HG02798 (cell line): ENCODE data around the gene LRRN3.

Experiments
- ATAC-seq: cut with Tn5 transposase; IDR thresholded peaks from one replicate; pipeline ENCODE4 v1.9.1; 2021; ENCODE audit warnings: mild to moderate bottlenecking; ENCODE audit not compliant: unreplicated experiment, poor library complexity

Gene LRRN3

DNA sequence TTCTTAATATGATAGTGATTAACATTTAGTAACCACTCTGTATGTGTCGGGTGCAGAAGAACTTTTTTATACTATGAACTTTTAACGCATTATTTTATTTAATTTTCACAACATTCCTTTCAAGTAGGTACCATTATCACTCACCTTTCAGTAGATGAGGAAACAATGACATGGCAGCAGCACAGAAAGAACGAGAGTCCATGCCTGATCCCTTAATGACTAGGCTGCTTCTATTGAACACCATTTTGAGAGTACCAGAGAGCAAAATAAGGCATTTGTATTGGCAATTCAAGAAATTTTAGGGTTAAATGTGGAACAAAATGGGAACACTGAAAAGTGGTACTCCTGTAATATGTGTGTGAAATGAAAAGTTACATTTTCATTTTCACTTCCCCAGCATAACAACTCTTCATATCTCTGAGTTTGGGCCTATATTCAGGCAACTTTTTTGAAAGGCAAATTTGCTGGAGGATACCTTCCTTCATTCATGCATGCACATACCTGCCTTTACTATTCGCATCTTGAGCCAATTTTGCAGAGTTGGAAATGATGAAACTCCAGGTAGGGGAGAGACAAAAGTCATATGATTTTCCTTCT, 12.8 kb downstream of the LRRN3 start:
- peak; percentile 80 for ATAC-seq

DNA sequence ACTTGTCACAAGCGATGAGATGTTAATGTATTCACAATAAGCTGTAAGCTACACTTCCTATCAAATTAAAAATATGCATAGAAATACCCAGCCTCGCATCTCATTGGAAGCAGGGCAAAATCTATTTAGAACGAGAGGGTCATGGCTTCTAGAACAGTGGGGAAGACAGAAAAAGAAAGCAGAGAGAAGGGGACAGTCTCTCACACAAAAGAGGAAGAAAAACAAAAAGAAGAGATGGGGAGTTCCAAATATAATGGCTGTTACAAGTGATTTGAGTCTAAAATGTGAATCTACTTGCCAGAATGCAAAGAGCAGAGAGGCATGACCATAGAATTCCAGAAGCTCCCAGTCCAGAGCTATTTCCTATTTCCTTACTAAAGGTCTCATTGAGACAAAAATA, 13.8 kb downstream of the LRRN3 start:
- peak; percentile 46 for ATAC-seq

GRCh38 chr7:111105269-111105668, 14.3 kb downstream of the LRRN3 start:
- no peak for ATAC-seq

GRCh38 chr7:111107579-111107978, 16.7 kb downstream of the LRRN3 start:
- ATAC-seq: no peak

GRCh38 chr7:111108000-111108399, 17.1 kb downstream of the LRRN3 start:
- ATAC-seq: no peak

GRCh38 chr7:111108496-111108895, 17.6 kb downstream of the LRRN3 start:
- no peak for ATAC-seq

DNA sequence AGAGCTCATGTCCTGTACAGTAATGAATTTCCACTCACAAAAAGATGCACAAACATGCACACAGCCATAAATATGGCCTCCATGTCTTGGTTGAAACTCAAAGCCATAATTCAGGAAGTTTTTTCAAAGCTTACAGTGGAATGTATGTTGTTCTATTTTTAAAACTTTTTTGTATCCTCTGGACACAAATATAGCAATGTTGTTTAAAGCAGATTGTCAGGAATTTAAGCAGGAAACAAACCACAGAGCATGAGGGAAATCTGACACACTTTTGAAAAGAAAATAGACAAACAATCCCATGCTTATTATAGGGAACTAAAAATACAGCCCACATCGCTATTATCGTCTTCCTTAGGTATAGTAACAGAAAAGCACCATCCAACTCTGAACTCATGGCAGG, 21.5 kb downstream of the LRRN3 start:
- ATAC-seq: no peak

DNA sequence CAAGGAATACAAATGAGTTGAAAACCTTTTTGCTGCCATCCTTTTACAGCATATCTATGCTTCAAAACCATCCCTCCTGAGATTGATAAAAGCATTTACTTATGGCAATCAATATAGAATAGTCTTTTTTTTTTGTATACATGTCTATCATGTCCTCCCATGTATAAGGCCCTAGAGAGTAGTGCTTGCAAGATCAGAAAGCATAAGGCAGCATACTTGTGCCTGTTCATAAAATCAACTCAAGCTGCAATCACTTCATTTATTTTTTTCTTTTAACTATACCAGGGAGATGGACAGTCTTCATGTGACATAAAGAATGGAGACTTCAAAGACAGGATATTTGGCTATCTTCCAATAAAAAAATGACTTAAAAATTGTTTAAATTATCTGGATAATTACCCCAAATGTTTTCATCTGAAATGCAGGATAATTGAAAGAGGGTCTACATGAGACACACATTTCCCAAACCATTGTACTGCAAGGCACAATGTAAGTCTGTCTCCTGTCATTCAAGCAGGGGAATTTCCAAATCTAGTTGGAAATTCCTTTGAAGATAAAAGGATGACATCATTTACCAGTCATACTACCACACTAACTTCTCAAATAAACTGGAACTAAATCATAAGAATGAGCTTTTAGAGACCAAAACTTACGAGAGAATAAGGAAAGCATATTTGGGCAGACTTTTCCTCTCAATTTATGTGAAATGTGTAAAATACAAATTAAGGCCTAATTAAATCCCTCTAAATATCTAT, 22.5 kb downstream of the LRRN3 start:
- ATAC-seq: peak; percentile 69

DNA sequence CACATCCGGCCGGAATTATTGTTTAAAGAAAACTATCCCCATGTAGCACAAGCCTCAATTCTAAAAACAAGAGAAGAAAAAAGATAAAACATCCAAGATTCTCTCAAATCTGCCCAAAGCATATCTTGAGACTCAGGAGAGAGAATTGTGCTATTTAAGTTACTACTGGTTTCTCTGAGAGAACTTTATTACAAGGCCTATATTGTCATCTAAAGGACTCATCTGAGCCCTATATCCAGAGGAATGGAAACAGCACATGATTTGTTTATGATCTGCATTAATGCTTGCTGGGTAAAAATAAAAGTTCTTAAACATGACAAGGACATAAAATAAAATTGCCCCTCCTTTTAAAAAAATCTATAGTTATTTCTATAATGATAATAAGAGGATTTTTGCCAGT, 25.0 kb downstream of the LRRN3 start:
- ATAC-seq: no peak

- no peak for ATAC-seq
Observed at GRCh38 chr7:111126987-111127386, 36.1 kb downstream of the LRRN3 start.

GRCh38 chr7:111129435-111129834, 38.5 kb downstream of the LRRN3 start:
- ATAC-seq: no peak

GRCh38 chr7:111132833-111133232, 41.9 kb downstream of the LRRN3 start:
- ATAC-seq: no peak

DNA sequence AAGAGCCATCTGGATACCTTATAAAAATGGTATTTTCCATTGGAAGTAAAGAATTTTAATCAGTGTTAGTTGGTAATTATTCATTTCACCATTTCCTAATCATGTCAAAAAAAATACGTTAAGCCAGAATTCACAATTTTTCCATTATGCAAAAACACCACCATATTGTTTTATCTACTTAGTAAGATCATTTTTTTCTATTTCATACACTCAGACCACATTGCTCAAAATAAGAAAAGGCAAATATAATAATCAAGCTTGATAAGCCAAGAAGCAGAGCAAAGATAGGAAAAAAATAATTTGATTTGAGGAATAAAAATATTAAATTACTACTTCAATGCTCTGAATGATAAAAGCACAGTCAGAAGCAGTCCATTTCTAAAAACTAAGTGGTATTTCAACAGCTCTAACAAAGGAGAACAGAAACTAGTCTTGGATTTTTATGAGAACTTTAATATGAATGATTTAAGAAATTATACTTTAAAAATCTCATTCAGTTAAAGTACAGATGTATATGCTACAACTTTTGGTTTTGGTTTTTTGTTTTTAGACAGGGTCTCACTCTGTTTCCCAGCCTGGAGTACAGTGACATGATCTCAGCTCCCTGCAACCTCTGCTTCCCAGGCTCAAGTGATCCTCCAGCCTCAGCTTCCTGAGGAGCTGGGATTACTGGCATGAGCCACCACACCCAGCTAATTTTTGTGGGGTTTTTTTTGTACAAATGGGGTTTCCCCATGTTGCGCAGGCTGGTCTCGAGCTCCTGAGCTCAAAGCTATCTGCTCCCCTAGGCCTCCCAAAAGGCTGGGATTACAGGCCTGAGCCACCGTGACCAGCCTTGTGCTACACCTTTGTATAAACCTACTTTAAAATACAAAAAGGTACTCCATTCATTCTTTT, 46.6 kb downstream of the LRRN3 start:
- ATAC-seq: peak; percentile 77

DNA sequence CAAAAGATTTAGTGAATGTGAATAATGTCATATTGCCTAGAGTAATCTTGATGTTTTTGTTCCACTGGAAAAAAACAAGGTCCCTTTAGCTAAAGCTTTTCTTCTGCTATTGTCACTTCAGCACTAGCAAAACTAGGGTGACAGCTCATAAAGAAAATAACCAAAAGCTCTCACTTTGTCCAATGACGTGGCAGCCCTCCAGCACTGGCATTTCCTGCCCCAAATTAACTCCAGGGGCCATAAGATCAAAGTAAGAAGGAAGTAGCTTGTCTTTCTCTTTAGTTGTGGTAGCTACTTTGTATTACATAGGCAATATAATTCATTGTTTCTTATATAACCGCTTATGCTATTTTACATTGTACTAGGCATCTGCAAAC, 47.3 kb downstream of the LRRN3 start:
- peak; percentile 94 for ATAC-seq

- ATAC-seq: no peak
Observed at GRCh38 chr7:111138586-111138985, 47.7 kb downstream of the LRRN3 start.

GRCh38 chr7:111140091-111140865, 49.4 kb downstream of the LRRN3 start:
- ATAC-seq: no peak

GRCh38 chr7:111145472-111145871, 54.5 kb downstream of the LRRN3 start:
- no peak for ATAC-seq

- ATAC-seq: no peak
Observed at GRCh38 chr7:111146136-111146535, 55.2 kb downstream of the LRRN3 start.

GRCh38 chr7:111147708-111148533, 57.0 kb downstream of the LRRN3 start:
- no peak for ATAC-seq

- no peak for ATAC-seq
Observed at GRCh38 chr7:111150709-111151108, 59.8 kb downstream of the LRRN3 start.
